ENCODE measurements around the gene SFI1. TPM values are rescaled to one million over a fixed set of nuclear protein-coding genes. Genes with fewer than 3 reads are reported as not detected.

The SFI1 gene
- total and polyA plus RNA-seq, 2 of the 4 experiments (the other 2 are of a cell fraction): 9.9 to 12.0 TPM

- Histone ChIP-seq H3K4ac (ENCODE audit: low read depth, low read length) (no peak overlapping the region), H4K8ac (ENCODE audit: low read depth in 2 of 2, low read length in 2 of 2) (no peak overlapping the region), H3K4me1 (ENCODE audit: control insufficient read depth, insufficient read depth, low read length) (no peaks in the 10 kb centered on the region), H3K56ac (ENCODE audit: extremely low read depth, insufficient read depth, low read length) (no peak overlapping the region), H4K20me1 (ENCODE audit: insufficient read depth, low read length) (peaks cover 20% of the 10 kb centered on the region), H3K4me3 (ENCODE audit: insufficient read depth, low read depth, low read length) (no peak overlapping the region), H2AK5ac (ENCODE audit: low read depth, low read length) (no peak overlapping the region), H3K27ac (ENCODE audit: insufficient read depth, low read length) (no peak overlapping the region), H3K9me3 (ENCODE audit: control insufficient read depth, insufficient read depth, low read length) (no peaks in the 10 kb centered on the region), H2AFZ (replicated peaks; ENCODE audit: low read length, poor library complexity) (no peak overlapping the region), H3K79me1 (ENCODE audit: low read depth in 1 of 2, low read length in 2 of 2) (peaks cover 31 to 74% of the 10 kb centered on the region in 2 experiments), H2BK20ac (ENCODE audit: low read depth, low read length) (no peak overlapping the region), H3K23ac (ENCODE audit: low read depth, low read length) (no peak overlapping the region), H3K36me3 (ENCODE audit: control insufficient read depth, insufficient read depth, low read length) (peaks cover 45% of the 10 kb centered on the region), H2BK120ac (ENCODE audit: low read depth, low read length) (no peak overlapping the region), H3K4me2 (ENCODE audit: low read depth, low read length) (no peak overlapping the region), H3K9ac (ENCODE audit: low read depth, low read length) (no peak overlapping the region), H2BK15ac (ENCODE audit: low read depth, low read length) (no peak overlapping the region), H3K9me1 (ENCODE audit: insufficient read depth, low read length) (no peaks in the 10 kb centered on the region), H3K27me3 (ENCODE audit: control insufficient read depth, insufficient read depth, low read length) (no peaks in the 10 kb centered on the region), H2BK5ac (ENCODE audit: low read depth, low read length, poor library complexity, severe bottlenecking) (no peak overlapping the region), H4K5ac (ENCODE audit: low read depth, low read length) (no peak overlapping the region), H3K18ac (ENCODE audit: low read depth, low read length) (no peak overlapping the region), H3K14ac (replicated peaks; ENCODE audit: low read depth, low read length) (no peak overlapping the region), H4K91ac (ENCODE audit: insufficient read depth, low read depth, low read length) (no peak overlapping the region), H2AK9ac (replicated peaks; ENCODE audit: low read depth, low read length, poor library complexity) (no peak overlapping the region)
- WGBS, 2 experiments (ENCODE audit: extremely low coverage in 2 of 2, insufficient read length in 1 of 2): no CpG with 5 or more reads among the region's 3 CpGs
- ChIA-PET CTCF (no interaction called here), POLR2A (ENCODE audit: unreplicated experiment) (no interaction called here)
- intact Hi-C loops (cut with micrococcal nuclease) (no loop called here), in situ Hi-C loops (cut with MboI; ENCODE audit: low sequenced_read_pairs) (no loop called here), dilution Hi-C loops (cut with HindIII; ENCODE audit: low sequenced_read_pairs, unreplicated experiment) (no loop called here)
- DNase-seq: no peak
- TF ChIP-seq USF2 (IDR thresholded peaks at IDR 0.05; ENCODE audit: low read depth, low read length) (no peak), NFE2L2 (IDR thresholded peaks at IDR 0.05; ENCODE audit: low read depth, low read length) (no peak), CHD1 (IDR thresholded peaks at IDR 0.05; ENCODE audit: low read depth, low read length) (no peak), RFX5 (IDR thresholded peaks at IDR 0.05; ENCODE audit: low read depth, low read length) (no peak), SMC3 (IDR thresholded peaks at IDR 0.05; ENCODE audit: low read depth, low read length) (no peak), MXI1 (IDR thresholded peaks at IDR 0.05; ENCODE audit: borderline replicate concordance, low read depth, low read length) (no peak), RCOR1 (IDR thresholded peaks at IDR 0.05; ENCODE audit: insufficient replicate concordance, low read length) (no peak), MAFK (IDR thresholded peaks at IDR 0.05; ENCODE audit: low read depth, low read length) (no peak), CTCF (conservative IDR thresholded peaks at IDR 0.05; ENCODE audit: low read depth, low read length) (no peak), POLR2A (IDR thresholded peaks at IDR 0.05; ENCODE audit: low read depth, low read length) (no peak), BHLHE40 (IDR thresholded peaks at IDR 0.05; ENCODE audit: low read depth, low read length) (no peak)
- ATAC-seq (ENCODE audit: low read depth): no peak
- no TSS peak for BruUV-seq (replicated peaks)
Observed at GRCh38 chr22:31481129-31481528, 15.2 kb upstream of the SFI1 start.

All from IMR-90 (cell line).